ENCODE results near the gene KCNMB1.

GRCh38 chr5:170363671-170364070, 25.5 kb downstream of the KCNMB1 start:
- TF ChIP-seq SPI1 (IDR thresholded peaks at IDR 0.05; ENCODE audit: borderline replicate concordance, low read depth), result peak; percentile 64; the same call in 1 of the 2 replicates
- no peak for TF ChIP-seq CTCF (IDR thresholded peaks at IDR 0.05; ENCODE audit: insufficient read depth, low read length)
- TF ChIP-seq REST (IDR thresholded peaks at IDR 0.05; ENCODE audit: insufficient replicate concordance, low read depth), result no peak
